Heart left ventricle (tissue), 13 donors: ENCODE results near the gene LRP1B.

Experiments
- CTCF ChIP-seq, 12 donors: fragments of 200-600 bp; sonication (generic) in 4 of 12; IDR thresholded peaks; one replicate each; pipeline versions ENCODE4 v1.5.0 to v1.8.0; 2018 to 2022; ENCODE audit warnings: antibody characterized with exemption in 12 of 12, mild to moderate bottlenecking in 5 of 12
- POLR2A ChIP-seq, 2 donors: fragments of 450-650 bp; IDR thresholded peaks; one replicate each; pipeline ENCODE4 v1.6.1; 2017; ENCODE audit warnings: antibody characterized with exemption in 2 of 2, mild to moderate bottlenecking in 2 of 2, moderate library complexity in 2 of 2
- donor health status: ischemic (EF 13 %, LVEDD 7.1; RV severe dilation, severe dysfunction).
- donor health status: DM: no; HTN: yes; CAD: no.
- donor health status: DM: no; HTN: no; CAD: no.
- donor health status: ischemic (EF 25% LVEDD 6.9; RV normal size, moderate dysfunction).
- donor health status: ischemic (EF 25% LVEDD 5.7; RV mildly dilated, moderate dysfunction).
- donor health status: ischemic (EF 35%, LVEDD 5.7; RV mildly dilated, moderate dysfunction).
- donor health status: nonischemic (EF 11% LVEDD 7.7; RV severe dilation, severe dysfunction).
- donor health status: DM: yes; HTN: yes; CAD: no.
- donor health status: PGD.
- donor health status: ischemic (EF 29% LVEDD 5.4; RV normal size, mild dysfunction).
- donor health status: nonischemic (EF 23%, LVEDD 6.1; RV moderate dilation, normal function).

GRCh38 chr2:141737492-141738255 is 393.1 kb downstream of the LRP1B start:
- TF ChIP-seq CTCF (IDR thresholded peaks at IDR 0.05): no peak
- no peak for TF ChIP-seq POLR2A (IDR thresholded peaks at IDR 0.05)
